IPS DF 6.9 (cell line): ENCODE measurements around the gene DUS1L.

Experiments used
- DNase-seq: peaks from one replicate; pipeline ENCODE4 v3.0.0-alpha.2; 2013; ENCODE audit warnings: low read depth, low spot score
- H3K27ac ChIP-seq: one replicate; pipeline ENCODE4 v1.5.1; 2013; ENCODE audit warnings: low read length, control low read depth
- H3K27me3 ChIP-seq: 2 replicates; pipeline ENCODE4 v1.6.1; 2013; ENCODE audit warnings: mild to moderate bottlenecking, low read length; ENCODE audit not compliant: control insufficient read depth, insufficient read depth
- H3K36me3 ChIP-seq: 2 replicates; pipeline ENCODE4 v1.6.1; 2013; ENCODE audit warnings: low read length; ENCODE audit not compliant: control insufficient read depth, insufficient read depth
- H3K4me1 ChIP-seq: 2 replicates; pipeline ENCODE4 v1.6.1; 2013; ENCODE audit warnings: low read length; ENCODE audit not compliant: control insufficient read depth, insufficient read depth
- H3K4me3 ChIP-seq: 2 replicates; pipeline ENCODE4 v1.5.1; 2013; ENCODE audit warnings: mild to moderate bottlenecking, low read length
- H3K9me3 ChIP-seq: 2 replicates; pipeline ENCODE4 v1.6.1; 2013; ENCODE audit warnings: low read length, inconsistent platforms; ENCODE audit not compliant: control insufficient read depth, insufficient read depth
- WGBS: extraction: QIAGEN DNeasy Blood & Tissue Kit; methylation state at CpG from one replicate; pipeline ENCODE4 v1.1.7; 2013; ENCODE audit warnings: mixed read lengths, missing lambda C conversion rate; ENCODE audit not compliant: insufficient read length, insufficient coverage; 5-methylcytosine and 5-hydroxymethylcytosine counted together

Gene DUS1L

DNA sequence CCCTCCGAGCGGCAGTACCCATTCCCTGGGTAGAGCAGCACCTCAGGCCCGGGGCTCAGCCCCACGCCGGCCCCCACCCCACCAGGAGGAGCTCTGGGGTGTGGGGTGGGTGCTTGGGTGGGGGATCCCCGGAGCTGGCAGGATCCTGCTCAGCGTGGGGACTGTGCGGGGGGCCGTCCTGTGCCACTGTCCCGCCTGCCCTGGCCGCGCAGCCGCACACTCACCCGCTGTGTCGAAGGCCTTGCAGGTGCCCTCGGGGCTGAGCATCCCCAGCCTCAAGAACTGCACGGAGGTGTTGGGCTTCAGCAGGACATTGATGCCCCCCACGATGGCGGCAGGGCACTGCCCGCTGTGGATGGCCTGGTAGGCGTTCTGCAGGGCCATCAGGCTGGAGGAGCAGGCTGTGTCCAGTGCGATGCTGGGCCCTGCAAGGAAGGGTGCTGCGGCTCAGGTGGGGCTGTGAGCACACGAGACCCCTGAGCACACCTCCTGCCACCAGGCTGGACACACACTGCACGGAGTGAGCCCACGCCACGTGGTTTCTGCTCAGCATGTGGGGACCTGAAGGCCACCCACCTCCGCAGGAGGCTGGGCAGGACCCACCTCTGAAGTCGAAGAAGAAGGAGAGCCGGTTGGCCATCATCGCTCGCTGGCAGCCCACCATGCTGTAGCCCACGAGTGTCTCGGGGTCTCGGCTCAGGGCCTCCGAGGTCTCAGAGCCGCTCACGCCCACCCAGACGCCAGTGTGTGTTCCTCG lies 27.6 kb upstream of the DUS1L start:
- H3K4me1 ChIP-seq: peaks cover 11% of the 10 kb centered on the region
- H3K36me3 ChIP-seq: peaks cover 75% of the 10 kb centered on the region
- WGBS: no CpG with 5 or more reads among the region's 40 CpGs
- H3K27me3 ChIP-seq: no peaks in the 10 kb centered on the region
- no peak for DNase-seq
- no peaks in the 10 kb centered on the region for H3K9me3 ChIP-seq
- no peak overlapping the region for H3K4me3 ChIP-seq
- no peak overlapping the region for H3K27ac ChIP-seq

DNA sequence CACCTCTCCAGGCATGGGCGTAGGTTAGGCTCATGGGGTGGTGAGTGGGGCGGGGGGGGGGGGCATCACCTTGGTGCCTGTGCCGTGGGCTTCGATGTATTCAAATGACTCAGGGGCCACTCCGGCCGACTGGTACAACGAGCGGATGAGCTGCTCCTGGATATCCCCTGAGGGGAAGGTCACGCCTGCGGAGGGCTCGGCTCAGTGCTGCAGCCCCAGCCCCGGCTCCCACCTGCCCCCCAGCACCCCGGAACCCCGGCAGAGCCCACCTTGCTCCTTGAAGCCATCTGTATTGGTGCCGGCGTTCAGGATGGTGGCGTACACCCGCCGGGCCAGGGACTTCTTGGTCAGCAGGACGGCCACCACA lies 27.0 kb upstream of the DUS1L start:
- Histone ChIP-seq H3K4me3 (no peak overlapping the region), H3K27me3 (no peaks in the 10 kb centered on the region), H3K36me3 (peaks cover 80% of the 10 kb centered on the region), H3K9me3 (no peaks in the 10 kb centered on the region), H3K4me1 (peaks cover 11% of the 10 kb centered on the region), H3K27ac (no peak overlapping the region)
- WGBS: no CpG with 5 or more reads among the region's 20 CpGs
- no peak for DNase-seq

DNA sequence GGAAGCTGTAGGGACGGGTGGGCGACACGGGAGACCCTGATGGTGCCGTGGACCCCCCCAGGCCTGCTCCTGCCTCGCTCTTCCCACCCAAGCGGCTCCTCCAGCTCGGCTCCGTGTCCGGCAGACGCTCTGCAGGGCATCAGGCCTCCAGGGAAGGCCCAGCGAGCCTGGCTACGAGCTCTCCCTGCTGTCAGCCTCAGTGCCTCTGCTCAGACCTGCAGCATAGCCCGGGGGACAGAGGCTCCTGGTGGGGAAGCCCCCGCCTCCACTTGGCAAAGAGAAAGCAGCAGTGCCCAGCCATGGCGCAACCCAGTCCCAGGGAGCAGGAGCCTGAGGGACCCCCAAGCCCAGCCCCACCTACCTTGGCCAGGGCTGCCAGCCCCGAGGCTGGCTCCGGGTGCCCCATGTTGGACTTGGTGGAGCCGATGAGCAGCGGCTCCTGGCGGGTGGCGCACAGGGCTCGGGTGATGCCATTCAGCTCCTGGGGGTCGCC lies 26.5 kb upstream of the DUS1L start:
- no peaks in the 10 kb centered on the region for H3K9me3 ChIP-seq
- H3K4me3 ChIP-seq: no peak overlapping the region
- H3K36me3 ChIP-seq: peaks cover 85% of the 10 kb centered on the region
- peaks cover 11% of the 10 kb centered on the region for H3K4me1 ChIP-seq
- H3K27ac ChIP-seq: no peak overlapping the region
- no peak for DNase-seq
- no peaks in the 10 kb centered on the region for H3K27me3 ChIP-seq
- no CpG with 5 or more reads among the region's 23 CpGs for WGBS

DNA sequence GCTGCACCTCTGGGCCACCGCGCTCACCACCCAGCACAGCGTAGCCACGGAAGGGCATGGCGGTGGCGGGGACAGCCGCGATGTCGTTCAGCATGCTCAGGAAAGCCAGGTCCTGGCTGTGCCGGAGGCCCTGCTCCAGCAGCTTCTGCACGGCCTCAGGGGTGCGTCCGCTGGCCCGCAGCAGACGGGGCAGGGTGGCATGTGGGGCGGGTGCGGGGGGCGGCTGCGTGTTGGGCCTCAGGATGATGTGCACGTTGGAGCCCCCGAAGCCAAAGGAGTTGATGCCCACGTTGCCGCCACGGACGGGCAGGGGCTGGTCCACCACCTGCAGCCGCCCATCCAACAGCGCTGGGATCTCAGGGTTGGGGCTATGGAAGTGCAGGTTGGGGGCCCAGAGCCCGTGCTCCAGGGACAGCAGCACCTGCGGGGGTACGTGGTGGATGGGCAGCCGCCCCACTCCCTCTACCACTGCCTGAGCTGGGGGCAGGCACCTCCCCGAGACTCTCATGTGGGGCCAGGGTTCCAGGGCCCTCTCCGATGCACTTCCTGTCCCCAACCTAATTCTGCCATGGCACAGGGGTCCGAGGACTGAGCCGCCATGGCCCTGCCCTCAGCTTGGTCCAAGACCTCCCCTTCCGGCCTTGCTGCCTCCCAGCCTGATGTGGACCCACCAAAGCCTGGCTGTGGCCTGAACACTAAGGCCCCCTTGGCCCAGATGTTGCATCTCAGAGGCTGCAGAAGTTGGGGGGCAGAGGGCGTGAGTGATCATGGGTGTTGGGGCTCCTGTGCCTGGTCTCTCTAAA lies 25.9 kb upstream of the DUS1L start:
- H3K36me3 ChIP-seq: peaks cover 91% of the 10 kb centered on the region
- peaks cover 7% of the 10 kb centered on the region; the same call in 1 of the 2 replicates for H3K4me1 ChIP-seq
- WGBS: no CpG with 5 or more reads among the region's 37 CpGs
- no peaks in the 10 kb centered on the region for H3K27me3 ChIP-seq
- H3K9me3 ChIP-seq: no peaks in the 10 kb centered on the region
- H3K4me3 ChIP-seq: no peak overlapping the region
- H3K27ac ChIP-seq: no peak overlapping the region
- no peak for DNase-seq

DNA sequence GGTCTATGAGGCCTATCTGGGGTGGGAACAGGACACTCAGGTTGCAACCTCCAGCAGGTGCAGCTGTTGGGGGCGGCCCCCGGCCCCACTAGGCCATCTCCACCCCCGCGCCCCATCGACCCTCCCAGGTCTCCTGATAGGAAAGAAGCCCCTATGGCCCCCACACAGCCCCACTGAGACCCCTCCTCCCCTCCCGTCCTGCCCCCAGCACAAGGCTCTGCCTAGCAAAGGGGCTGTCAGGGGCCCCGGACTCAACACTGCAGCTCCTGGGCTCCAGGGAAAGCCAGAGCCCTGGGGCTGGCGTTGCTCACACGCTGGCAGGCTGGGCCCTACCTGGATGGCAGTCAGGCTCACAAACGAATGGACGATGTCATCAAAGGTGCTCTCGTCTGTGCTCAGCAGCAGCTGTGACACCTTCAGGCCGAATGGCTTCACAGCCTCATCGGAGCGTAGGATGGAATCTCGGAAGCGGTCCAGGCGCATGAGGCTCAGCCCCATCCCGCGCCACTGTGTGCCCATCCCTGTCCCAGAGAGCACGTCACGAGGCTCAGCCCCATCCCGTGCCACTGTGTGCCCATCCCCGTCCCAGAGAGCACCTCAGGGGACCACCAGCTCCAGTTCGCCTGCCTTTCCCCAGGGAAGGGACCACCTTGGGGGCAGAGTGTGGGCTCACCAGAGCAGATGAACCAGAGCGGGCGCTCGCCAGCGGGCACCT lies 25.1 kb upstream of the DUS1L start:
- DNase-seq: no peak
- WGBS: no CpG with 5 or more reads among the region's 29 CpGs
- Histone ChIP-seq H3K9me3 (no peaks in the 10 kb centered on the region), H3K36me3 (peaks cover 94% of the 10 kb centered on the region), H3K27ac (no peak overlapping the region), H3K4me3 (no peak overlapping the region), H3K4me1 (peaks cover 1% of the 10 kb centered on the region; the same call in 1 of the 2 replicates), H3K27me3 (no peaks in the 10 kb centered on the region)

DNA sequence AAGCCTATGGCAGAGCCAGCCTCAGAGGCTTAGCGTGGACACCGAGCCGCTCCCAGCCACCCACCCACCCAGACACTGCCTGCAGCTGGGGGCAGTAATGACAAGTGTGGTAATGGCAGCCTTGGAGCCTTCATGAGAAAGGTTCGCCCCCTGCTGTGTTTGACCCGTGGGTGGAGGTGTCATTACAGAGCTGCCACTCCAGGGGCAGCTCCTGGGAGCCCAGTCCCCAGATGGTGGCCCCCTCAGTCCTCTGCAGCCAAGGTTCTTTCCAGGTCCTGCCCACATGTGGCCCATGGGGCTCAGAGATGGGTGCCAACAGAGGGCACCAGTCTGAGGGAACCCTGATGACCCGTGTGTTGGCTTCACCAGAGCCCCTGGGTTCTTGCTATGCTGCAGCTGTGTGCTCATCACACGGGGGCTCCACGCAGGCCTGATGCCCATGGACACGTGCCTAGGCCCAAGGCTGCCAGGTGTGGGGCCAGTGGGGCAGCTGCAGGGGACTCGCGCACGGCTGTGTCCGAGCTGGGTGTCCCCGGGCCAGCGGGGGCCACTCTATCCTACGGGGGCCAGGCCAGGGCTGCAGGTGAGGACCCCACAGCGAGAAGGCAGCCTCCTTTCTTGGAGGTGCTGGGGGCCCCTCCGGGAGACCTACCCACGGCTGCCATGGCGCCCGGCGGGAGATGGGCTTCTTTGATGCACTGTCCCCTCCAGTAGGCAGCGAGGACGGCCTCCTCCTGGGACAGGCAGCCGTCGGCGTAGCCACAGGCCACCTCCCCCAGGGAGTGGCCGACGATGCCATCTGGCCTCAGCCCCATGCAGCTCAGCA lies 24.3 kb upstream of the DUS1L start:
- Histone ChIP-seq H3K27me3 (no peaks in the 10 kb centered on the region), H3K36me3 (peaks cover 95% of the 10 kb centered on the region), H3K9me3 (no peaks in the 10 kb centered on the region), H3K4me1 (no peaks in the 10 kb centered on the region), H3K4me3 (no peak overlapping the region), H3K27ac (no peak overlapping the region)
- WGBS: no CpG with 5 or more reads among the region's 29 CpGs
- DNase-seq: no peak

DNA sequence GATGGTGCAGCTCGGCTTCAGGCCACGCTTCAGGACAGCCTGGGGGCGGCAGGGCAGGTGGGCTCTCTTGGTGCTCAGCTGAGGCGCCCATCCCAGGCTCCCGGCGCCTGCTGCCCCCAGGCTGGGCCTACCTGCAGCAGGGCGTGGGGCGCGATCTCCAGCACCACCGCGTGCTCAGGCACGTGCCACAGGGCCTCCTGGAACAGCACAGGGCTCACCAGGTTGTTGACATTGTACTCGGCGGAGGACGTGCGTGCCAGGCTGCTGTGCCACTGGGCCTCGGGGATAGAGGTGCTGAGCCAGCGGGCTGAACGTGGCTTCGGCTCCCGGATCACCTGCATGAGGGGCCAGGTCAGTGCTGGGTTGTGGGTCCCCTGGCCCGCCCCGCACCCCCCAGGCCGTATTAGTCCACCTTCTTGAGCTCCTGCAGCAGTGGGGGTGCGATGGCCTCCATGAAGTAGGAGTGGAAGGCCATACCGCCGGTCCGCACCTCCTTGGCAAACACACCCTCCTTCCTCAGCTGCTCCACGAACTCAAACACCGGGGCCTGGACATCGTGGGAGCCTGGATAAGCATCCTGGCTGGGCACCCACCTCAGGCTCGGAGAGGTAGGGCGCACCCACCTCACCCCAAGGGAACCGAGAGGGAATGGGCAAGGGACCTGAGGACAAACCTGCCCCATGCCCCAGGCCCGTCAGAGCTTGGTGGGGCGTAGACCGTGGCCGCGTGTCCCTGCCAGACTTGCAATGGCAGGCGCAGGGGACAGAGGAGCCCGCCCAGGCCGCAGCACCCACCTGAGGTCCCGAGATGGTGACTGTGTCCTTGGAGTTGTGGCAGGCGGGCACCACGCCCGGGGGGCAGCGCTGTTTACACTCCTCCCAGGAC lies 23.5 kb upstream of the DUS1L start:
- H3K9me3 ChIP-seq: no peaks in the 10 kb centered on the region
- H3K4me1 ChIP-seq: no peaks in the 10 kb centered on the region
- H3K27me3 ChIP-seq: no peaks in the 10 kb centered on the region
- H3K36me3 ChIP-seq: peaks cover 99% of the 10 kb centered on the region
- no peak overlapping the region for H3K27ac ChIP-seq
- no peak for DNase-seq
- H3K4me3 ChIP-seq: no peak overlapping the region
- no CpG with 5 or more reads among the region's 47 CpGs for WGBS

DNA sequence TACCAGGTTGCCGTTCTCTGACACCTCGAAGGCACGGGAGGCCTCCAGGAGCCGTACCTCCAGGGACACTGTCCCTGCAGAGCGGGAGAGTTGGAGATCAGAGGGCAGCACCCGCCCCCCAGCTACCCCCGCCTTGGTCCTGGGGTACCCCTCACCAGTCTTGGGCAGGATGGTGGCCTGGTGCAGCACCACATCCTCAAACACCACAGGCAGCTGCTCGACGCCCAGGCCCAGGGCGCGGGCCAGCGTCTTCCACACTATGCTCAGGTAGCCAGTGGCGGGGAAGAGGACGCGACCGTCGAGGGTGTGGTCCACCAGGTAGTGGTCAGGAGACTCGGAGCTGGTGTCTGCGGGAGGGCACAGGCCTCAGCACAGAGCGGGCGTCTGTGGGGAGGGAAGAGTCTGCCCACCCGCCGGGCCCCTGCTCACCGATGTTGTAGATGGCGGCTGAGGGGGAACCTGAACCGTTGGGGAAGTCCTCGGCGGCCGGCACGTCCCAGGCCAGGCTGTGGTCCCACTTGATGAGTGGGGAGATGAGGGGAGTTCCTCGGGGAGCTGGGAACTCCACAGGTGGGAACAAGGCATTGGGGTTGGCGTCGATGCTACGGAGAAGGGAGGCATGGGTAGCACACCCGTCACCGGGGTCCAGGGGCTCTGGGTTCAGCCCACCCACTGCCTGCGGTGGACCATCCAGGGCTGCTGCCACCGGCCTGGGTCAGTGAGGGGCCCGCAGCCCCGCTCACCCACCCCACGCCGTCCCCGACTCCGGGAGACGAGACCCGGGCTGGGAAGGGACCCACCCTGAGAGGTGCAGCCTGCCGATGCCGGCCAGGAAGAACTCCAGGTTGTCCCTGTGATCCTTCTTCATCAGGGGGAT lies 22.6 kb upstream of the DUS1L start:
- no peak overlapping the region for H3K27ac ChIP-seq

More for the DNA sequence above, 22.6 kb upstream of the DUS1L start:
- no peak for DNase-seq
- no peaks in the 10 kb centered on the region for H3K27me3 ChIP-seq
- H3K9me3 ChIP-seq: no peaks in the 10 kb centered on the region
- H3K4me3 ChIP-seq: no peak overlapping the region
- H3K4me1 ChIP-seq: no peaks in the 10 kb centered on the region
- H3K36me3 ChIP-seq: peaks cover 99% of the 10 kb centered on the region
- WGBS: no CpG with 5 or more reads among the region's 48 CpGs
